H1 (cell line): ENCODE data around the gene NBEA. TPM values are rescaled to one million over a fixed set of nuclear protein-coding genes. Genes with fewer than 3 reads are reported as not detected.

Experiments used
- CTCF ChIA-PET: fragments of 300-600 bp; sonication (Branson Sonifier 250); formaldehyde crosslinking; loops from one replicate; lab custom pipeline; 2021; ENCODE audit not compliant: partially characterized antibody; lab: Charles Lee
- POLR2A ChIA-PET: fragments of 300-600 bp; sonication (Branson Sonifier 250); formaldehyde crosslinking; loops from one replicate; lab custom pipeline; 2021; ENCODE audit warnings: inconsistent platforms; ENCODE audit not compliant: partially characterized antibody; lab: Charles Lee
- DNase-seq, 2 experiments: peaks; one replicate each; pipeline versions ENCODE4 v3.0.0 to v3.0.0-alpha.2; 2010 to 2022; ENCODE audit warnings: low spot score in 2 of 2, low read depth in 1 of 2, mixed read lengths in 1 of 2
- FAIRE-seq: peaks from 2 replicates; lab custom pipeline; 2011; peaks lifted over from hg19 to GRCh38; lab: Jason Lieb, UNC
- H2AFZ ChIP-seq: 2 replicates; pipeline ENCODE4 v1.8.1; 2012; ENCODE audit warnings: low read length, inconsistent platforms
- H2AK5ac ChIP-seq: 2 replicates; pipeline ENCODE4 v1.6.1; 2013; ENCODE audit warnings: low read depth, low read length
- H2BK120ac ChIP-seq: replicated peaks from 2 replicates; pipeline ENCODE3; 2013; ENCODE audit warnings: low read depth, low read length, inconsistent platforms
- H2BK12ac ChIP-seq: 2 replicates; pipeline ENCODE4 v1.6.1; 2013; ENCODE audit warnings: low read depth, low read length
- H2BK15ac ChIP-seq: 2 replicates; pipeline ENCODE4 v1.6.1; 2013; ENCODE audit warnings: low read length
- H2BK20ac ChIP-seq: 2 replicates; pipeline ENCODE4 v1.6.1; 2013; ENCODE audit warnings: low read length
- H2BK5ac ChIP-seq: 2 replicates; pipeline ENCODE4 v1.6.1; 2013; ENCODE audit warnings: low read depth, low read length
- H3K14ac ChIP-seq: 2 replicates; pipeline ENCODE4 v1.6.1; 2013; ENCODE audit warnings: inconsistent platforms; ENCODE audit not compliant: insufficient read length
- H3K18ac ChIP-seq: 2 replicates; pipeline ENCODE4 v1.6.1; 2013; ENCODE audit warnings: low read length; ENCODE audit errors: extremely low read depth
- H3K23ac ChIP-seq: 2 replicates; pipeline ENCODE4 v1.6.1; 2013; ENCODE audit warnings: inconsistent platforms; ENCODE audit not compliant: insufficient read length
- H3K23me2 ChIP-seq: 2 replicates; pipeline ENCODE4 v1.6.1; 2013; ENCODE audit warnings: low read depth, low read length
- H3K27ac ChIP-seq: 2 replicates; pipeline ENCODE4 v1.6.1; 2011; ENCODE audit warnings: low read depth, low read length, inconsistent platforms
- H3K27me3 ChIP-seq, 4 experiments: replicated peaks in 1 of 4; 1 replicate in 1 of 4; 2 replicates in 3 of 4; pipeline versions ENCODE4 v1.6.1 to v1.8.1; 2011 to 2013; ENCODE audit warnings: low read length in 3 of 4, mild to moderate bottlenecking in 3 of 4, inconsistent platforms in 2 of 4, mixed read lengths in 2 of 4, moderate library complexity in 1 of 4; ENCODE audit not compliant: control insufficient read depth in 3 of 4, insufficient read depth in 3 of 4; ENCODE audit errors: extremely low read depth in 1 of 4
- H3K36me3 ChIP-seq, 4 experiments: 2 replicates each; pipeline versions ENCODE4 v1.6.1 to v1.8.1; 2011 to 2013; ENCODE audit warnings: mild to moderate bottlenecking in 4 of 4, low read length in 3 of 4, moderate library complexity in 2 of 4, control low read depth in 1 of 4, inconsistent platforms in 1 of 4; ENCODE audit not compliant: insufficient read depth in 4 of 4, control insufficient read depth in 2 of 4
- H3K4ac ChIP-seq: replicated peaks from 2 replicates; pipeline ENCODE3; 2013; ENCODE audit warnings: low read length, low read depth, mixed read lengths, inconsistent platforms; ENCODE audit not compliant: insufficient read length
- H3K4me1 ChIP-seq, 4 experiments: replicated peaks in 1 of 4; 1 replicate in 1 of 4; 2 replicates in 3 of 4; pipeline versions ENCODE4 v1.6.1 to v1.8.1; 2011 to 2013; ENCODE audit warnings: low read length in 3 of 4, inconsistent platforms in 2 of 4, mixed read lengths in 1 of 4; ENCODE audit not compliant: insufficient read depth in 4 of 4, control insufficient read depth in 3 of 4
- H3K4me2 ChIP-seq, 2 experiments: 2 replicates each; pipeline versions ENCODE4 v1.6.1 to v1.8.1; 2011 to 2013; ENCODE audit warnings: low read depth in 2 of 2, low read length in 2 of 2, control low read depth in 1 of 2, inconsistent platforms in 1 of 2, mild to moderate bottlenecking in 1 of 2; ENCODE audit not compliant: insufficient read depth in 1 of 2
- H3K4me3 ChIP-seq, 4 experiments: fragments of 200-600, 300-600 bp in 1 of 4; sonication (generic), shearing (Covaris generic), sonication (Bioruptor Twin) in 1 of 4; 2 replicates each; pipeline versions ENCODE4 v1.5.1 to v1.8.1; 2011 to 2016; ENCODE audit warnings: low read length in 4 of 4, low read depth in 3 of 4, control low read depth in 2 of 4, inconsistent platforms in 2 of 4, mild to moderate bottlenecking in 2 of 4, mixed read lengths in 1 of 4, moderate library complexity in 1 of 4; ENCODE audit not compliant: insufficient read depth in 2 of 4; ENCODE audit errors: extremely low read depth in 1 of 4
- H3K56ac ChIP-seq: replicated peaks from 2 replicates; pipeline ENCODE3; 2013; ENCODE audit warnings: low read depth, mild to moderate bottlenecking, mixed read lengths, low read length, inconsistent platforms; ENCODE audit not compliant: insufficient read length
- H3K79me1 ChIP-seq: 2 replicates; pipeline ENCODE4 v1.6.1; 2013; ENCODE audit warnings: low read depth, low read length, control low read depth
- H3K79me2 ChIP-seq, 2 experiments: 2 replicates each; pipeline versions ENCODE4 v1.6.1 to v1.8.1; 2012 to 2013; ENCODE audit warnings: low read length in 2 of 2, mild to moderate bottlenecking in 2 of 2, inconsistent platforms in 1 of 2; ENCODE audit not compliant: insufficient read depth in 2 of 2, control insufficient read depth in 1 of 2
- H3K9ac ChIP-seq, 4 experiments: replicated peaks in 1 of 4; 1 replicate in 1 of 4; 2 replicates in 3 of 4; pipeline versions ENCODE4 v1.6.1 to v1.8.1; 2011 to 2013; ENCODE audit warnings: low read depth in 3 of 4, low read length in 3 of 4, control low read depth in 2 of 4, mild to moderate bottlenecking in 2 of 4, moderate library complexity in 2 of 4, inconsistent platforms in 1 of 4; ENCODE audit errors: extremely low read depth in 1 of 4
- H3K9me3 ChIP-seq, 2 experiments: 2 replicates each; pipeline versions ENCODE4 v1.6.1 to v1.8.1; 2012 to 2013; ENCODE audit warnings: mild to moderate bottlenecking in 2 of 2, moderate library complexity in 2 of 2, control low read depth in 1 of 2, inconsistent platforms in 1 of 2, low read depth in 1 of 2, low read length in 1 of 2, mixed read lengths in 1 of 2; ENCODE audit not compliant: insufficient read depth in 2 of 2
- H4K20me1 ChIP-seq, 2 experiments: replicated peaks in 1 of 2; 2 replicates each; pipeline versions ENCODE3 to v1.8.1; 2011 to 2013; ENCODE audit warnings: inconsistent platforms in 2 of 2, low read length in 2 of 2, mild to moderate bottlenecking in 1 of 2; ENCODE audit not compliant: insufficient read depth in 2 of 2, control insufficient read depth in 1 of 2
- H4K5ac ChIP-seq: 2 replicates; pipeline ENCODE4 v1.6.1; 2013; ENCODE audit warnings: low read length, low read depth, mixed read lengths, inconsistent platforms; ENCODE audit not compliant: insufficient read length
- H4K8ac ChIP-seq: 2 replicates; pipeline ENCODE4 v1.8.0; 2013; ENCODE audit warnings: mild to moderate bottlenecking, moderate library complexity, low read length, inconsistent platforms; ENCODE audit not compliant: insufficient read depth; ENCODE audit errors: extremely low read depth
- H4K91ac ChIP-seq: replicated peaks from 2 replicates; pipeline ENCODE3; 2013; ENCODE audit warnings: low read length, mixed read lengths, inconsistent platforms; ENCODE audit not compliant: insufficient read length
- ASH2L ChIP-seq: fragments of 200-600, 300-600 bp; sonication (generic); IDR thresholded peaks from one replicate; pipeline ENCODE4 v1.7.1; 2017; ENCODE audit warnings: low read length
- BRCA1 ChIP-seq: IDR thresholded peaks from 2 replicates; pipeline ENCODE4 v1.6.1; 2012; ENCODE audit warnings: low read depth, low read length, improper control_type of control experiment
- CHD2 ChIP-seq: IDR thresholded peaks from 2 replicates; pipeline ENCODE4 v1.6.1; 2012; ENCODE audit warnings: low read length, improper control_type of control experiment
- FOSL1 ChIP-seq: IDR thresholded peaks from 2 replicates; pipeline ENCODE4 v1.6.1; 2011; ENCODE audit warnings: mild to moderate bottlenecking, low read depth, low read length, moderate library complexity; ENCODE audit not compliant: insufficient read depth
- GTF2F1 ChIP-seq: IDR thresholded peaks from 2 replicates; pipeline ENCODE4 v1.6.1; 2012; ENCODE audit warnings: low read depth, low read length, improper control_type of control experiment, borderline replicate concordance
- KDM4A ChIP-seq: IDR thresholded peaks from one replicate; pipeline ENCODE4 v1.7.1; 2012; ENCODE audit warnings: low read depth, mild to moderate bottlenecking, moderate library complexity, low read length, inconsistent platforms; ENCODE audit not compliant: severe bottlenecking
- PHF8 ChIP-seq: fragments of 200-600 bp; sonication (generic); conservative IDR thresholded peaks from 2 replicates; pipeline ENCODE4 v1.7.1; 2012; ENCODE audit warnings: low read depth, mild to moderate bottlenecking, inconsistent platforms, low read length, moderate library complexity
- POLR2AphosphoS5 ChIP-seq: IDR thresholded peaks from 2 replicates; pipeline ENCODE4 v1.6.1; 2011; ENCODE audit warnings: low read depth, low read length
- RBBP5 ChIP-seq: IDR thresholded peaks from 2 replicates; pipeline ENCODE4 v1.7.1; 2012; ENCODE audit warnings: low read depth, mild to moderate bottlenecking, inconsistent platforms, low read length, moderate library complexity, borderline replicate concordance
- RNF2 ChIP-seq: fragments of 200-900, 300-1000 bp; sonication (generic); IDR thresholded peaks from 2 replicates; pipeline ENCODE4 v1.7.1; 2016; ENCODE audit warnings: borderline replicate concordance, low read depth, mild to moderate bottlenecking, antibody characterized with exemption, low read length; ENCODE audit not compliant: poor library complexity, severe bottlenecking; ENCODE audit errors: missing control alignments
- SP1 ChIP-seq: IDR thresholded peaks from 2 replicates; pipeline ENCODE4 v1.6.1; 2011; ENCODE audit warnings: low read depth, low read length
- SP2 ChIP-seq: IDR thresholded peaks from 2 replicates; pipeline ENCODE4 v1.6.1; 2012; ENCODE audit warnings: mild to moderate bottlenecking, low read length, inconsistent platforms
- TAF7 ChIP-seq: optimal IDR thresholded peaks from 2 replicates; pipeline ENCODE3; 2011; ENCODE audit warnings: low read depth, mild to moderate bottlenecking, inconsistent platforms, low read length, moderate library complexity, borderline replicate concordance
- TBP ChIP-seq: IDR thresholded peaks from 2 replicates; pipeline ENCODE4 v1.6.1; 2011; ENCODE audit warnings: low read depth, low read length, improper control_type of control experiment
- TCF12 ChIP-seq: IDR thresholded peaks from 2 replicates; pipeline ENCODE4 v1.6.1; 2011; ENCODE audit warnings: low read depth, mild to moderate bottlenecking, low read length
- WGBS, 2 experiments: shearing (Covaris generic) in 1 of 2; methylation state at CpG; one replicate each; pipeline versions ENCODE4 v1.1.6 to v1.1.7; 2013 to 2015; ENCODE audit warnings: low lambda C conversion rate in 2 of 2, mixed read lengths in 2 of 2, inconsistent platforms in 1 of 2, low coverage in 1 of 2, missing lambda C conversion rate in 1 of 2; ENCODE audit not compliant: insufficient replicate concordance in 2 of 2, insufficient coverage in 1 of 2, insufficient read length in 1 of 2; ENCODE audit errors: extremely low coverage in 1 of 2, missing lambda C conversion rate in 1 of 2; 5-methylcytosine and 5-hydroxymethylcytosine counted together
- polyA plus RNA-seq, 7 experiments: library from polyadenylated mRNA; depleted of rRNA in 3 of 7; stranded (reverse) in 5 of 7; unstranded in 2 of 7; fragments of >200 nt in 5 of 7; fragments of 200-250 nt in 2 of 7; gene quantifications; 1 replicate in 5 of 7; 2 replicates in 1 of 7; 4 replicates in 1 of 7; pipeline versions ENCODE4 v1.2.1 to v1.2.3, GENCODE V29; 2011 to 2013; ENCODE audit warnings: missing spikeins in 2 of 7, mixed read lengths in 2 of 7
- total RNA-seq: library from RNA; stranded (reverse); fragmentation: NEBNext Ultra II Directional; extraction: Animal tissue kit (Norgen Biotek cat#: 25700); gene quantifications from 2 replicates; pipeline ENCODE4 v1.2.1, GENCODE V29; 2021

Gene NBEA
- total and polyA plus RNA-seq, 2 of the 8 experiments (the other 6 are each of a cell fraction or from before 2014, with no cell fraction given) = 14.2 to 21.5 TPM

DNA sequence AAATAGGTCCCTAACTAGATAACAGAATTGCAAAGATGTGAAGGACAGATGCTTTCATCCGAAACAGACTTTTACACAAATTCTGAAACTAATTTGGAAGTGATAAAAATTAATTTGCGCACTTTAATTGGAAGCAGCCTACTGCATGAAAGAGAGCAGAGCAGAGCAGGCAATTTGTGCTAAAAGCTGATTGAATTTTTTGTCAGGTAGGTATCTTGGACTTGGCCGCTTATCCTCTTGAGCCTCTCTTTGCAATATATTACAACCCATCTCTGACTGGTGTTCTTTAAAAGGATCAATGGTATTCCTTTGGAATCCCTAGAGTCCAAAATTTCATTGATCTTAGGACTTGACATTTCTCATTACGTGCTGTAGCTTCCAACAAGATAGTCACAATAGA, 717.7 kb downstream of the NBEA start:
- no peak overlapping the region for H2BK12ac ChIP-seq
- no peak overlapping the region for H2AFZ ChIP-seq
- no peaks in the 10 kb centered on the region for H3K27me3 ChIP-seq
- no peak overlapping the region for H3K4me3 ChIP-seq
- no peak overlapping the region for H4K8ac ChIP-seq
- DNase-seq = no peak
- H2AK5ac ChIP-seq = no peak overlapping the region
- H3K23ac ChIP-seq = no peak overlapping the region
- H2BK5ac ChIP-seq = no peak overlapping the region
- no peak overlapping the region for H4K5ac ChIP-seq
- no peaks in the 10 kb centered on the region for H3K79me2 ChIP-seq
- no peak overlapping the region for H2BK15ac ChIP-seq
- no peak for FAIRE-seq
- H3K4ac ChIP-seq = no peak overlapping the region
- WGBS, 2 experiments = 88% methylated on average over 4 of the region's 4 CpGs; no CpG with 5 or more reads in 1 of the 2 experiments
- H3K4me2 ChIP-seq = no peak overlapping the region
- no peak overlapping the region for H3K14ac ChIP-seq
- H2BK120ac ChIP-seq = no peak overlapping the region
- H4K20me1 ChIP-seq = no peaks in the 10 kb centered on the region
- no peaks in the 10 kb centered on the region for H3K36me3 ChIP-seq
- no peaks in the 10 kb centered on the region; the same call in 1 of the 2 replicates for H3K23me2 ChIP-seq
- CTCF ChIA-PET = interaction anchor here (1.0 to 3.0 kb wide), 2 partner anchors 28 to 129 kb away, joined by 3 to 13 read pairs; no protein-coding TSS in a partner anchor
- POLR2A ChIA-PET = interaction anchor here (1.2 kb wide), 1 partner anchor 168 kb away, joined by 3 read pairs; no protein-coding TSS in a partner anchor
- H3K9me3 ChIP-seq = no peaks in the 10 kb centered on the region
- no peaks in the 10 kb centered on the region for H3K4me1 ChIP-seq
- H3K79me1 ChIP-seq = no peaks in the 10 kb centered on the region
- no peak overlapping the region for H2BK20ac ChIP-seq
- no peak overlapping the region for H3K9ac ChIP-seq
- no peak overlapping the region for H3K56ac ChIP-seq
- no peak overlapping the region for H3K27ac ChIP-seq
- H4K91ac ChIP-seq = no peak overlapping the region
- no peak overlapping the region for H3K18ac ChIP-seq
- TF ChIP-seq TCF12 = no peak
- no peak for TF ChIP-seq CHD2
- no peak for TF ChIP-seq TBP
- TF ChIP-seq SP2 = no peak
- TF ChIP-seq RBBP5 = no peak
- TF ChIP-seq PHF8 = no peak
- TF ChIP-seq TAF7 = no peak
- TF ChIP-seq GTF2F1 = no peak
- TF ChIP-seq FOSL1 = no peak
- TF ChIP-seq SP1 = no peak
- no peak for TF ChIP-seq KDM4A
- TF ChIP-seq BRCA1 = no peak
- TF ChIP-seq POLR2AphosphoS5 = no peak
- TF ChIP-seq RNF2 = no peak
- TF ChIP-seq ASH2L = no peak
